GM23338 (cell line): ENCODE measurements around the gene TSPAN4. TPM values are rescaled to one million over a fixed set of nuclear protein-coding genes. Genes with fewer than 3 reads are reported as not detected.
A peak's percentile ranks its signal among the peaks of the same experiment; 100 is the strongest.

Source experiments
- ATAC-seq: fragments of 200-7000 bp; cut with Tn5 transposase; 3 replicates; pipeline ENCODE4 v1.9.1; 2020
- DNase-seq: peaks from one replicate; pipeline ENCODE4 v3.0.0-alpha.2; 2015; ENCODE audit warnings: low spot score
- H2AFZ ChIP-seq: fragments of 200-600 bp; sonication (generic); 2 replicates; pipeline ENCODE4 v1.8.0; 2016; ENCODE audit warnings: antibody characterized with exemption, mild to moderate bottlenecking, moderate library complexity
- H3F3A ChIP-seq: fragments of 200-600 bp; sonication (generic); replicated peaks from 2 replicates; pipeline ENCODE4 v1.8.0; 2017; ENCODE audit warnings: antibody characterized with exemption, mixed run types, low read depth
- H3K27ac ChIP-seq: fragments of 200-600 bp; sonication (generic); 2 replicates; pipeline ENCODE4 v1.6.1; 2016; ENCODE audit warnings: low read depth
- H3K27me3 ChIP-seq: fragments of 200-600 bp; sonication (generic); 2 replicates; pipeline ENCODE4 v1.8.0; 2016; ENCODE audit warnings: mild to moderate bottlenecking, mixed run types, moderate library complexity; ENCODE audit not compliant: insufficient read depth
- H3K36me3 ChIP-seq: fragments of 200-600 bp; sonication (generic); 2 replicates; pipeline ENCODE4 v1.8.0; 2016; ENCODE audit warnings: mild to moderate bottlenecking; ENCODE audit not compliant: insufficient read depth
- H3K4me1 ChIP-seq: fragments of 200-600 bp; sonication (generic); 2 replicates; pipeline ENCODE4 v1.8.0; 2016; ENCODE audit warnings: mild to moderate bottlenecking, moderate library complexity; ENCODE audit not compliant: insufficient read depth
- H3K4me2 ChIP-seq: fragments of 200-600 bp; sonication (generic); 2 replicates; pipeline ENCODE4 v1.7.1; 2017; ENCODE audit warnings: mixed run types
- H3K4me3 ChIP-seq: fragments of 200-600 bp; sonication (generic); 2 replicates; pipeline ENCODE4 v1.6.1; 2016; ENCODE audit warnings: mixed run types
- H3K79me2 ChIP-seq: fragments of 200-600 bp; sonication (generic); replicated peaks from 2 replicates; pipeline ENCODE4 v1.8.0; 2017; ENCODE audit warnings: mild to moderate bottlenecking; ENCODE audit not compliant: insufficient read depth
- H3K9me2 ChIP-seq: fragments of 200-600 bp; sonication (generic); 2 replicates; pipeline ENCODE4 v1.8.0; 2017; ENCODE audit not compliant: insufficient read depth
- H4K20me1 ChIP-seq: fragments of 200-600 bp; sonication (generic); replicated peaks from 2 replicates; pipeline ENCODE4 v1.8.0; 2017; ENCODE audit warnings: mild to moderate bottlenecking; ENCODE audit not compliant: insufficient read depth
- H3K27ac Mint-ChIP-seq: 2 replicates; pipeline ENCODE4 v1.8.0; 2020; ENCODE audit warnings: inconsistent platforms, mild to moderate bottlenecking, moderate library complexity, mixed read lengths
- H3K27me3 Mint-ChIP-seq: 3 replicates; pipeline ENCODE4 v1.8.0; 2022; ENCODE audit warnings: low read depth, mild to moderate bottlenecking, moderate library complexity, mixed read lengths, inconsistent platforms; ENCODE audit not compliant: insufficient read depth, poor library complexity
- H3K36me3 Mint-ChIP-seq: 3 replicates; pipeline ENCODE4 v1.8.0; 2021; ENCODE audit warnings: low read depth, mild to moderate bottlenecking, inconsistent platforms, moderate library complexity, mixed read lengths
- H3K4me1 Mint-ChIP-seq: 3 replicates; pipeline ENCODE4 v1.8.0; 2020; ENCODE audit warnings: mild to moderate bottlenecking, inconsistent platforms, mixed read lengths
- H3K4me3 Mint-ChIP-seq: 3 replicates; pipeline ENCODE4 v1.8.0; 2021; ENCODE audit warnings: moderate library complexity, mild to moderate bottlenecking, inconsistent platforms, mixed read lengths
- H3K9me3 Mint-ChIP-seq: 3 replicates; pipeline ENCODE4 v1.8.0; 2020; ENCODE audit warnings: moderate library complexity, mild to moderate bottlenecking, inconsistent platforms, mixed read lengths
- CREB1 ChIP-seq: fragments of 250-450 bp; sonication (Bioruptor Pico); IDR thresholded peaks from 2 replicates; pipeline ENCODE4 v1.5.0; 2020; ENCODE audit warnings: low read depth, mild to moderate bottlenecking, moderate library complexity
- EZH2 ChIP-seq: fragments of 200-600 bp; sonication (generic); IDR thresholded peaks from one replicate; pipeline ENCODE4 v1.8.0; 2017; ENCODE audit warnings: antibody characterized with exemption, mild to moderate bottlenecking, low read depth; ENCODE audit not compliant: unreplicated experiment
- EZH2phosphoT487 ChIP-seq: fragments of 200-600 bp; sonication (generic); IDR thresholded peaks from one replicate; pipeline ENCODE4 v1.8.1; 2018; ENCODE audit warnings: antibody characterized with exemption; ENCODE audit not compliant: unreplicated experiment
- JUNB ChIP-seq: IDR thresholded peaks from one replicate; pipeline ENCODE4 v1.6.1; 2016; ENCODE audit warnings: antibody characterized with exemption; ENCODE audit not compliant: unreplicated experiment
- NANOG ChIP-seq: IDR thresholded peaks from 2 replicates; pipeline ENCODE4 v1.6.1; 2016; ENCODE audit warnings: antibody characterized with exemption, borderline replicate concordance
- POLR2AphosphoS5 ChIP-seq: IDR thresholded peaks from 2 replicates; pipeline ENCODE4 v1.6.1; 2016; ENCODE audit warnings: antibody characterized with exemption, low read depth
- STAT1 ChIP-seq: IDR thresholded peaks from one replicate; pipeline ENCODE4 v1.6.1; 2016; ENCODE audit warnings: antibody characterized with exemption; ENCODE audit not compliant: unreplicated experiment
- ZNF331 ChIP-seq: fragments of 250-450 bp; sonication (Bioruptor Pico); IDR thresholded peaks from 2 replicates; pipeline ENCODE4 v1.5.0; 2020; ENCODE audit warnings: low read depth, mild to moderate bottlenecking, moderate library complexity
- polyA plus RNA-seq: library from polyadenylated mRNA; unstranded; fragments of >200 nt; fragmentation: Nextera tagmentation; extraction: Ambion mirVana; gene quantifications from 2 replicates; pipeline ENCODE4 v1.2.1, GENCODE V29; 2016
- total RNA-seq: library from RNA; depleted of rRNA; stranded (reverse); fragments of >200 nt; shearing (Covaris generic); gene quantifications from 2 replicates; pipeline ENCODE4 v1.2.3, GENCODE V29; 2014
- TF ChIP-seq, protein P1 (sequence below): fragments of 250-450 bp; sonication (Bioruptor Pico); IDR thresholded peaks from 2 replicates; pipeline ENCODE4 v1.5.0; 2020; ENCODE audit warnings: mild to moderate bottlenecking, moderate library complexity
- TF ChIP-seq, protein P2 (sequence below), 2 experiments: fragments of 200-600 bp in 1 of 2; sonication (generic) in 1 of 2; conservative IDR thresholded peaks; 2 replicates each; pipeline versions ENCODE4 v1.5.1 to v1.6.1; 2016 to 2017; ENCODE audit warnings: antibody characterized with exemption in 2 of 2, low read depth in 2 of 2, mild to moderate bottlenecking in 2 of 2, moderate library complexity in 1 of 2
- TF ChIP-seq, protein P3 (sequence below): IDR thresholded peaks from 2 replicates; pipeline ENCODE4 v1.6.1; 2016; ENCODE audit warnings: antibody characterized with exemption
- TF ChIP-seq, protein P4 (sequence below): IDR thresholded peaks from one replicate; pipeline ENCODE4 v1.6.1; 2018; ENCODE audit warnings: antibody characterized with exemption; ENCODE audit not compliant: unreplicated experiment

TSPAN4 gene
- total and polyA plus RNA-seq, 2 experiments from 2014 or later = 76.8 to 150 TPM

DNA sequence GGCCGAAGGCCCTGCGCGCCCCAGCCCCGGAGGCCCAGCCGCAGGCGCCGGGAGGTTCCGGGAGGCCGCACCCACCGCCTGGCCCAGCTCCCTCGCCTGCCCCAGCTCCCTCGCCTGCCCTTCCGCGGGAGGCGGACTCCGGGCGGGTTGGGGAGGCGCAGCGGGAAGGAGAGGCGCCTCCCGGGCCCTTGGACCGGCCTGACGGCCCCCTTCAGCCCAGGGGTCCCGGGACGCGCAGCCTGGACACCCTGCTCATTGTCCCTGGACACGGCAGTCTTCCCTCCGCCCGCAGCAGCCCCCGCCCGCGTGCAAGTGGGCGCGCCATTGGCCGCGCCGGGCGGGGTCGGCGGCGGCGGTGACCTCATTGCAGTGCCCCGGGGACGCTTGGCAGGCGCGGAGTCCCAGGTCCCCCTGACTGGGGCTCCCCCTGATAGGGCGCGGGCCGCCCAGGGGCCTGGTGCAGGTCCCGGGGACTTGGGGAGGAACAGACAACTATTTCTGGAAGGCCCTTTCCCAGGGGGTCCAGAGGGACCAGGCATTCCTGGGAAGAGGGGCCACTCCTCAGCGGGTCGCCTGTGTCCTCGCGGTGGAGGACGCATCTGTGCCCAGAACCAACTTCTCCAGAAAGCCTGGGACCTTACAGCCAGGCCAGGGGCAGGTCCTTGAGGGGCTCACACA lies 9.4 kb upstream of the TSPAN4 start:
- Histone ChIP-seq H3K27ac (no peak overlapping the region), H3K4me3 (peak overlapping the region; percentile 89), H3K36me3 (no peaks in the 10 kb centered on the region), H2AFZ (no peak overlapping the region), H3K4me1 (peaks cover 28% of the 10 kb centered on the region), H4K20me1 (peaks cover 14% of the 10 kb centered on the region; the same call in 1 of the 2 replicates), H3K9me2 (no peaks in the 10 kb centered on the region), H3F3A (peaks cover 26% of the 10 kb centered on the region), H3K4me2 (peak overlapping the region; percentile 93), H3K27me3 (peaks cover 28% of the 10 kb centered on the region), H3K79me2 (0 out of 2 replicates have a peak, but pooled peaks cover 5% of the 10 kb centered on the region)
- no peak for ATAC-seq
- TF ChIP-seq EZH2 = no peak
- no peak for TF ChIP-seq JUNB
- no peak for TF ChIP-seq POLR2AphosphoS5
- no peak for TF ChIP-seq CREB1 (CRISPR knock-in tag)
- no peak for TF ChIP-seq ZNF331 (CRISPR knock-in tag)
- TF ChIP-seq, protein P1, sequence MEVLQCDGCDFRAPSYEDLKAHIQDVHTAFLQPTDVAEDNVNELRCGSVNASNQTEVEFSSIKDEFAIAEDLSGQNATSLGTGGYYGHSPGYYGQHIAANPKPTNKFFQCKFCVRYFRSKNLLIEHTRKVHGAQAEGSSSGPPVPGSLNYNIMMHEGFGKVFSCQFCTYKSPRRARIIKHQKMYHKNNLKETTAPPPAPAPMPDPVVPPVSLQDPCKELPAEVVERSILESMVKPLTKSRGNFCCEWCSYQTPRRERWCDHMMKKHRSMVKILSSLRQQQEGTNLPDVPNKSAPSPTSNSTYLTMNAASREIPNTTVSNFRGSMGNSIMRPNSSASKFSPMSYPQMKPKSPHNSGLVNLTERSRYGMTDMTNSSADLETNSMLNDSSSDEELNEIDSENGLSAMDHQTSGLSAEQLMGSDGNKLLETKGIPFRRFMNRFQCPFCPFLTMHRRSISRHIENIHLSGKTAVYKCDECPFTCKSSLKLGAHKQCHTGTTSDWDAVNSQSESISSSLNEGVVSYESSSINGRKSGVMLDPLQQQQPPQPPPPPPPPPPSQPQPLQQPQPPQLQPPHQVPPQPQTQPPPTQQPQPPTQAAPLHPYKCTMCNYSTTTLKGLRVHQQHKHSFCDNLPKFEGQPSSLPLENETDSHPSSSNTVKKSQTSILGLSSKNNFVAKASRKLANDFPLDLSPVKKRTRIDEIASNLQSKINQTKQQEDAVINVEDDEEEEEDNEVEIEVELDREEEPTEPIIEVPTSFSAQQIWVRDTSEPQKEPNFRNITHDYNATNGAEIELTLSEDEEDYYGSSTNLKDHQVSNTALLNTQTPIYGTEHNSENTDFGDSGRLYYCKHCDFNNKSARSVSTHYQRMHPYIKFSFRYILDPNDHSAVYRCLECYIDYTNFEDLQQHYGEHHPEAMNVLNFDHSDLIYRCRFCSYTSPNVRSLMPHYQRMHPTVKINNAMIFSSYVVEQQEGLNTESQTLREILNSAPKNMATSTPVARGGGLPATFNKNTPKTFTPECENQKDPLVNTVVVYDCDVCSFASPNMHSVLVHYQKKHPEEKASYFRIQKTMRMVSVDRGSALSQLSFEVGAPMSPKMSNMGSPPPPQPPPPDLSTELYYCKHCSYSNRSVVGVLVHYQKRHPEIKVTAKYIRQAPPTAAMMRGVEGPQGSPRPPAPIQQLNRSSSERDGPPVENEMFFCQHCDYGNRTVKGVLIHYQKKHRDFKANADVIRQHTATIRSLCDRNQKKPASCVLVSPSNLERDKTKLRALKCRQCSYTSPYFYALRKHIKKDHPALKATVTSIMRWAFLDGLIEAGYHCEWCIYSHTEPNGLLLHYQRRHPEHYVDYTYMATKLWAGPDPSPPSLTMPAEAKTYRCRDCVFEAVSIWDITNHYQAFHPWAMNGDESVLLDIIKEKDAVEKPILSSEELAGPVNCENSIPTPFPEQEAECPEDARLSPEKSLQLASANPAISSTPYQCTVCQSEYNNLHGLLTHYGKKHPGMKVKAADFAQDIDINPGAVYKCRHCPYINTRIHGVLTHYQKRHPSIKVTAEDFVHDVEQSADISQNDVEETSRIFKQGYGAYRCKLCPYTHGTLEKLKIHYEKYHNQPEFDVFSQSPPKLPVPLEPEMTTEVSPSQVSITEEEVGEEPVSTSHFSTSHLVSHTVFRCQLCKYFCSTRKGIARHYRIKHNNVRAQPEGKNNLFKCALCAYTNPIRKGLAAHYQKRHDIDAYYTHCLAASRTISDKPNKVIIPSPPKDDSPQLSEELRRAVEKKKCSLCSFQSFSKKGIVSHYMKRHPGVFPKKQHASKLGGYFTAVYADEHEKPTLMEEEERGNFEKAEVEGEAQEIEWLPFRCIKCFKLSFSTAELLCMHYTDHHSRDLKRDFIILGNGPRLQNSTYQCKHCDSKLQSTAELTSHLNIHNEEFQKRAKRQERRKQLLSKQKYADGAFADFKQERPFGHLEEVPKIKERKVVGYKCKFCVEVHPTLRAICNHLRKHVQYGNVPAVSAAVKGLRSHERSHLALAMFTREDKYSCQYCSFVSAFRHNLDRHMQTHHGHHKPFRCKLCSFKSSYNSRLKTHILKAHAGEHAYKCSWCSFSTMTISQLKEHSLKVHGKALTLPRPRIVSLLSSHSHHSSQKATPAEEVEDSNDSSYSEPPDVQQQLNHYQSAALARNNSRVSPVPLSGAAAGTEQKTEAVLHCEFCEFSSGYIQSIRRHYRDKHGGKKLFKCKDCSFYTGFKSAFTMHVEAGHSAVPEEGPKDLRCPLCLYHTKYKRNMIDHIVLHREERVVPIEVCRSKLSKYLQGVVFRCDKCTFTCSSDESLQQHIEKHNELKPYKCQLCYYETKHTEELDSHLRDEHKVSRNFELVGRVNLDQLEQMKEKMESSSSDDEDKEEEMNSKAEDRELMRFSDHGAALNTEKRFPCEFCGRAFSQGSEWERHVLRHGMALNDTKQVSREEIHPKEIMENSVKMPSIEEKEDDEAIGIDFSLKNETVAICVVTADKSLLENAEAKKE (CRISPR knock-in tag) = no peak
- TF ChIP-seq, protein P2, sequence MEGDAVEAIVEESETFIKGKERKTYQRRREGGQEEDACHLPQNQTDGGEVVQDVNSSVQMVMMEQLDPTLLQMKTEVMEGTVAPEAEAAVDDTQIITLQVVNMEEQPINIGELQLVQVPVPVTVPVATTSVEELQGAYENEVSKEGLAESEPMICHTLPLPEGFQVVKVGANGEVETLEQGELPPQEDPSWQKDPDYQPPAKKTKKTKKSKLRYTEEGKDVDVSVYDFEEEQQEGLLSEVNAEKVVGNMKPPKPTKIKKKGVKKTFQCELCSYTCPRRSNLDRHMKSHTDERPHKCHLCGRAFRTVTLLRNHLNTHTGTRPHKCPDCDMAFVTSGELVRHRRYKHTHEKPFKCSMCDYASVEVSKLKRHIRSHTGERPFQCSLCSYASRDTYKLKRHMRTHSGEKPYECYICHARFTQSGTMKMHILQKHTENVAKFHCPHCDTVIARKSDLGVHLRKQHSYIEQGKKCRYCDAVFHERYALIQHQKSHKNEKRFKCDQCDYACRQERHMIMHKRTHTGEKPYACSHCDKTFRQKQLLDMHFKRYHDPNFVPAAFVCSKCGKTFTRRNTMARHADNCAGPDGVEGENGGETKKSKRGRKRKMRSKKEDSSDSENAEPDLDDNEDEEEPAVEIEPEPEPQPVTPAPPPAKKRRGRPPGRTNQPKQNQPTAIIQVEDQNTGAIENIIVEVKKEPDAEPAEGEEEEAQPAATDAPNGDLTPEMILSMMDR (conservative IDR thresholded peaks at IDR 0.05; ENCODE audit: low read depth in 2 of 2) = no peak
- no peak for TF ChIP-seq STAT1
- TF ChIP-seq, protein P3, sequence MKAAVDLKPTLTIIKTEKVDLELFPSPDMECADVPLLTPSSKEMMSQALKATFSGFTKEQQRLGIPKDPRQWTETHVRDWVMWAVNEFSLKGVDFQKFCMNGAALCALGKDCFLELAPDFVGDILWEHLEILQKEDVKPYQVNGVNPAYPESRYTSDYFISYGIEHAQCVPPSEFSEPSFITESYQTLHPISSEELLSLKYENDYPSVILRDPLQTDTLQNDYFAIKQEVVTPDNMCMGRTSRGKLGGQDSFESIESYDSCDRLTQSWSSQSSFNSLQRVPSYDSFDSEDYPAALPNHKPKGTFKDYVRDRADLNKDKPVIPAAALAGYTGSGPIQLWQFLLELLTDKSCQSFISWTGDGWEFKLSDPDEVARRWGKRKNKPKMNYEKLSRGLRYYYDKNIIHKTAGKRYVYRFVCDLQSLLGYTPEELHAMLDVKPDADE = no peak
- no peak for TF ChIP-seq NANOG
- no peak for TF ChIP-seq EZH2phosphoT487
- TF ChIP-seq, protein P4, sequence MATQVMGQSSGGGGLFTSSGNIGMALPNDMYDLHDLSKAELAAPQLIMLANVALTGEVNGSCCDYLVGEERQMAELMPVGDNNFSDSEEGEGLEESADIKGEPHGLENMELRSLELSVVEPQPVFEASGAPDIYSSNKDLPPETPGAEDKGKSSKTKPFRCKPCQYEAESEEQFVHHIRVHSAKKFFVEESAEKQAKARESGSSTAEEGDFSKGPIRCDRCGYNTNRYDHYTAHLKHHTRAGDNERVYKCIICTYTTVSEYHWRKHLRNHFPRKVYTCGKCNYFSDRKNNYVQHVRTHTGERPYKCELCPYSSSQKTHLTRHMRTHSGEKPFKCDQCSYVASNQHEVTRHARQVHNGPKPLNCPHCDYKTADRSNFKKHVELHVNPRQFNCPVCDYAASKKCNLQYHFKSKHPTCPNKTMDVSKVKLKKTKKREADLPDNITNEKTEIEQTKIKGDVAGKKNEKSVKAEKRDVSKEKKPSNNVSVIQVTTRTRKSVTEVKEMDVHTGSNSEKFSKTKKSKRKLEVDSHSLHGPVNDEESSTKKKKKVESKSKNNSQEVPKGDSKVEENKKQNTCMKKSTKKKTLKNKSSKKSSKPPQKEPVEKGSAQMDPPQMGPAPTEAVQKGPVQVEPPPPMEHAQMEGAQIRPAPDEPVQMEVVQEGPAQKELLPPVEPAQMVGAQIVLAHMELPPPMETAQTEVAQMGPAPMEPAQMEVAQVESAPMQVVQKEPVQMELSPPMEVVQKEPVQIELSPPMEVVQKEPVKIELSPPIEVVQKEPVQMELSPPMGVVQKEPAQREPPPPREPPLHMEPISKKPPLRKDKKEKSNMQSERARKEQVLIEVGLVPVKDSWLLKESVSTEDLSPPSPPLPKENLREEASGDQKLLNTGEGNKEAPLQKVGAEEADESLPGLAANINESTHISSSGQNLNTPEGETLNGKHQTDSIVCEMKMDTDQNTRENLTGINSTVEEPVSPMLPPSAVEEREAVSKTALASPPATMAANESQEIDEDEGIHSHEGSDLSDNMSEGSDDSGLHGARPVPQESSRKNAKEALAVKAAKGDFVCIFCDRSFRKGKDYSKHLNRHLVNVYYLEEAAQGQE = no peak
- Mint-ChIP-seq H3K36me3 (peaks cover 7% of the 10 kb centered on the region; the same call in 2 of the 3 replicates), H3K27me3 (peaks cover 50% of the 10 kb centered on the region), H3K4me1 (peaks cover 35% of the 10 kb centered on the region), H3K9me3 (no peaks in the 10 kb centered on the region), H3K4me3 (peak overlapping the region; percentile 73), H3K27ac (no peak overlapping the region)
- DNase-seq = peak; percentile 64
